Pancreas (tissue), 10 donors: Measurements from ENCODE around the gene WNT3A. TPM values are rescaled to one million over a fixed set of nuclear protein-coding genes. Genes with fewer than 3 reads are reported as not detected.

Experiments
- ATAC-seq, 4 donors: fragments of 200-7000 bp; cut with Tn5 transposase; one replicate each; pipeline versions ENCODE4 v1.8.0 to v1.9.1; 2020; ENCODE audit warnings: mild to moderate bottlenecking in 4 of 4, moderate library complexity in 4 of 4
- DNase-seq, 6 donors: peaks; one replicate each; pipeline ENCODE4 v3.0.0-alpha.2; 2020
- FAIRE-seq: peaks from 2 replicates; lab custom pipeline; 2012; peaks lifted over from hg19 to GRCh38; lab: Jason Lieb, UNC
- H3K27ac ChIP-seq, 4 donors: fragments of 200-600 bp; sonication (generic); 1 replicate in 3 of 4; 2 replicates in 1 of 4; pipeline versions ENCODE4 v1.5.0 to v1.8.0; 2020
- H3K27me3 ChIP-seq, 4 donors: fragments of 200-600 bp; one replicate each; pipeline ENCODE4 v1.8.0; 2021
- H3K36me3 ChIP-seq, 3 donors: fragments of 200-600 bp; sonication (generic) in 1 of 3; one replicate each; pipeline versions ENCODE4 v1.5.0 to v1.8.0; 2020 to 2021
- H3K4me1 ChIP-seq, 3 donors: fragments of 200-600 bp; one replicate each; pipeline ENCODE4 v1.8.0; 2021
- H3K4me3 ChIP-seq, 4 donors: fragments of 200-600 bp; sonication (generic) in 2 of 4; one replicate each; pipeline versions ENCODE4 v1.5.0 to v1.8.0; 2020 to 2021
- H3K9me3 ChIP-seq, 4 donors: fragments of 200-600 bp; one replicate each; pipeline ENCODE4 v1.8.0; 2021
- CTCF ChIP-seq, 4 donors: fragments of 200-600 bp; sonication (generic) in 3 of 4; IDR thresholded peaks; one replicate each; pipeline versions ENCODE4 v1.5.0 to v1.8.0; 2021; ENCODE audit warnings: antibody characterized with exemption in 4 of 4
- WGBS, 2 donors: extraction: QIAGEN DNeasy Blood & Tissue Kit; methylation state at CpG; one replicate each; pipeline ENCODE4 v1.1.7; 2013; 5-methylcytosine and 5-hydroxymethylcytosine counted together
- intact Hi-C, 3 donors: fragments of 100-400 bp; cut with DNase I; formaldehyde crosslinking; loops; one replicate each; pipeline versions ENCODE4 v1.11.1 to v1.14.2; 2022
- polyA plus RNA-seq, 2 donors: library from polyadenylated mRNA; stranded (reverse); fragments of 200-250 nt; gene quantifications; one replicate each; pipeline ENCODE4 v1.2.3, GENCODE V29; 2013
- total RNA-seq, 6 donors: library from RNA; stranded (reverse); fragmentation: NEBNext Ultra II Directional in 4 of 6; extraction: Animal tissue kit (Norgen Biotek cat#: 25700) in 4 of 6; gene quantifications; one replicate each; pipeline versions ENCODE4 v1.2.1 to v1.2.4, GENCODE V29; 2021 to 2023
- donor health status: healthy with polysubstance abuse.
- donor health status: DM: no; HTN: no; CAD: no; lungs with moderate emphysema.
- donor health status: DM: no; HTN: no; CAD: no.
- donor health status: control.
- donor health status: control.
- donor health status: Bipolar disorder and iron deficiency.
- donor health status: DM: yes; HTN: yes; CAD: no.
- donor health status: DM: no; HTN: no; CAD: no.
- donor health status: DM: no; HTN: no; CAD: no.
- donor health status: DM: yes; HTN: yes; CAD: no.

Gene WNT3A
- total and polyA plus RNA-seq, 8 donors, result 0.08 TPM; not detected in 7

DNA sequence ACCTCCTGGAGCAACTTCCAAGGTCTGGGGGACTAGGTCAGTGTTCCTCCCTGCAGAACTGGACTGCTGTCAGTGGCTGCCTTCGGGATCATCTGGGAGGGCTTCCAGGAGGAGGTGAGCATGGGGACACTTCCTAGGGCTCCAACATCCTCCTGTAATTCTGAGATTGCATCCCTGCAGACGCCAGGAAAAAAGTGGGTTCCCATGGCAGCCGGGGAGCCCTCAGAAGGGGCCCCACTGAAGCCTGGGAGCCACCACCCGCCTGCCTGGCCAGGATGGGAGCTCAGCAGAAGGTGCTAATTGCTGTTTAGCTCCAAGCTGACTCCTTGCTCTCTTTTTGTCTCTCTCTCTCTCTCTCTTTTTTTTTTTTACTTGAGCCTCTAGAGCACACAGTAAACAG is 59.6 kb downstream of the WNT3A start:
- Histone ChIP-seq H3K27ac (no peak overlapping the region), H3K4me3 (no peak overlapping the region), H3K9me3 (no peaks in the 10 kb centered on the region), H3K27me3 (no peaks in the 10 kb centered on the region), H3K4me1 (no peaks in the 10 kb centered on the region), H3K36me3 (no peaks in the 10 kb centered on the region)
- no peak for ATAC-seq
- WGBS, 2 donors, result 33 to 61% methylated on average over 4 of the region's 4 CpGs
- DNase-seq, result no peak
- intact Hi-C loops, result no loop called here
- no peak for FAIRE-seq
- no peak for TF ChIP-seq CTCF (IDR thresholded peaks at IDR 0.05)

- H3K27ac ChIP-seq, result no peak overlapping the region
- H3K36me3 ChIP-seq, result no peaks in the 10 kb centered on the region
- ATAC-seq (no peak), DNase-seq (peak in 2 of 6 donors; percentile 35 to 55), FAIRE-seq (no peak)
- TF ChIP-seq CTCF (IDR thresholded peaks at IDR 0.05), result no peak
- 38 to 54% methylated on average over 10 of the region's 10 CpGs for WGBS, 2 donors
- H3K4me3 ChIP-seq, result no peak overlapping the region
- intact Hi-C loops, result no loop called here
- H3K27me3 ChIP-seq, result no peaks in the 10 kb centered on the region
- H3K4me1 ChIP-seq, result no peaks in the 10 kb centered on the region
- H3K9me3 ChIP-seq, result no peaks in the 10 kb centered on the region
Observed at GRCh38 chr1:228066891-228067654, 60.3 kb downstream of the WNT3A start.

GRCh38 chr1:228068359-228068758 is 61.6 kb downstream of the WNT3A start:
- no peak for TF ChIP-seq CTCF (IDR thresholded peaks at IDR 0.05)
- H3K9me3 ChIP-seq, result no peaks in the 10 kb centered on the region
- no peak overlapping the region for H3K4me3 ChIP-seq
- WGBS, 2 donors, result 60 to 74% methylated on average over 7 of the region's 7 CpGs
- ATAC-seq (no peak), DNase-seq (no peak), FAIRE-seq (no peak)
- no peaks in the 10 kb centered on the region for H3K4me1 ChIP-seq
- H3K27me3 ChIP-seq, result no peaks in the 10 kb centered on the region
- no peaks in the 10 kb centered on the region for H3K36me3 ChIP-seq
- intact Hi-C loops, result no loop called here
- H3K27ac ChIP-seq, result no peak overlapping the region

- 44 to 48% methylated on average over 2 of the region's 2 CpGs for WGBS, 2 donors
- Histone ChIP-seq H3K4me3 (no peak overlapping the region), H3K4me1 (no peaks in the 10 kb centered on the region), H3K9me3 (no peaks in the 10 kb centered on the region), H3K36me3 (no peaks in the 10 kb centered on the region), H3K27me3 (no peaks in the 10 kb centered on the region), H3K27ac (no peak overlapping the region)
- intact Hi-C loops, result no loop called here
- DNase-seq, result no peak
- no peak for TF ChIP-seq CTCF (IDR thresholded peaks at IDR 0.05)
- no peak for FAIRE-seq
- no peak for ATAC-seq
Observed at GRCh38 chr1:228070173-228070572, 63.4 kb downstream of the WNT3A start.

DNA sequence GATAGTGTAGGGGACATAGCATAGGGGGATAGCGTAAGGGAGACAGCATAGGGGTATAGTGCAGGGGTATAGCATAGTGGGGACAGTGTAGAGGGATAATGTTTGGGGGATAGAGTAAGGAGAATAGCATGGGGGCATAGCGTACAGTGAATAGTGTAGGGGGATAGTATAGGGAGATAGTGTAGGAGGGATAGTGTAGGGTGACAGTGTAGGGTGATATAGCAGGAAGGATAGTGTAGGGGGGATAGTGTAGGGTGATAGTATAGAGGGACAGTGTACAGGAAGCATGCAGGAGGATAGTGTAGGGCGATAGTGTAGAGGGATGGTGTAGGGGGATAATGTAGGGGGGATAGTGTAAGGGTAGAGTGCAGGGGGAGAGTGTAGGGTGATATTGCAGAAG is 64.1 kb downstream of the WNT3A start:
- DNase-seq (no peak), FAIRE-seq (no peak), ATAC-seq (no peak)
- no peaks in the 10 kb centered on the region for H3K9me3 ChIP-seq
- H3K27ac ChIP-seq, result no peak overlapping the region
- no peaks in the 10 kb centered on the region for H3K4me1 ChIP-seq
- no peaks in the 10 kb centered on the region for H3K27me3 ChIP-seq
- intact Hi-C loops, result no loop called here
- TF ChIP-seq CTCF (IDR thresholded peaks at IDR 0.05), result no peak
- WGBS, 2 donors, result 55 to 67% methylated on average over 3 of the region's 3 CpGs
- no peaks in the 10 kb centered on the region for H3K36me3 ChIP-seq
- H3K4me3 ChIP-seq, result no peak overlapping the region
